ENCODE measurements around the gene IL3RA.

IL3RA gene

GRCh38 chrX:1397441-1398270 lies 61.1 kb downstream of the IL3RA start:
- no peak overlapping the region for H3K4me3 ChIP-seq (replicated peaks; ENCODE audit: low read depth, low read length)
- TF ChIP-seq CTCF (IDR thresholded peaks at IDR 0.05; ENCODE audit: insufficient read depth, low read length, poor library complexity, severe bottlenecking) = no peak
- DNase-seq (ENCODE audit: extremely low read depth, insufficient read length) = no peak
- H3K36me3 ChIP-seq (ENCODE audit: control insufficient read depth, insufficient read depth, low read length) = peaks cover 38% of the 10 kb centered on the region
- no peaks in the 10 kb centered on the region for H3K27me3 ChIP-seq (replicated peaks; ENCODE audit: control insufficient read depth, insufficient read depth, low read length)

- Histone ChIP-seq H3K36me3 (ENCODE audit: control insufficient read depth, insufficient read depth, low read length) (peaks cover 44% of the 10 kb centered on the region), H3K27me3 (replicated peaks; ENCODE audit: control insufficient read depth, insufficient read depth, low read length) (no peaks in the 10 kb centered on the region), H3K4me3 (replicated peaks; ENCODE audit: low read depth, low read length) (no peak overlapping the region)
- no peak for DNase-seq (ENCODE audit: extremely low read depth, insufficient read length)
- no peak for TF ChIP-seq CTCF (IDR thresholded peaks at IDR 0.05; ENCODE audit: insufficient read depth, low read length, poor library complexity, severe bottlenecking)
Measured at GRCh38 chrX:1398431-1399340, 62.1 kb downstream of the IL3RA start.

- no peaks in the 10 kb centered on the region for H3K27me3 ChIP-seq (replicated peaks; ENCODE audit: control insufficient read depth, insufficient read depth, low read length)
- TF ChIP-seq CTCF (IDR thresholded peaks at IDR 0.05; ENCODE audit: insufficient read depth, low read length, poor library complexity, severe bottlenecking) = no peak
- DNase-seq (ENCODE audit: extremely low read depth, insufficient read length) = no peak
- H3K4me3 ChIP-seq (replicated peaks; ENCODE audit: low read depth, low read length) = no peak overlapping the region
- H3K36me3 ChIP-seq (ENCODE audit: control insufficient read depth, insufficient read depth, low read length) = peaks cover 42% of the 10 kb centered on the region
Measured at GRCh38 chrX:1400049-1400448, 63.5 kb downstream of the IL3RA start.

- Histone ChIP-seq H3K36me3 (ENCODE audit: control insufficient read depth, insufficient read depth, low read length) (peaks cover 39% of the 10 kb centered on the region), H3K27me3 (replicated peaks; ENCODE audit: control insufficient read depth, insufficient read depth, low read length) (no peaks in the 10 kb centered on the region), H3K4me3 (replicated peaks; ENCODE audit: low read depth, low read length) (no peak overlapping the region)
- no peak for DNase-seq (ENCODE audit: extremely low read depth, insufficient read length)
- TF ChIP-seq CTCF (IDR thresholded peaks at IDR 0.05; ENCODE audit: insufficient read depth, low read length, poor library complexity, severe bottlenecking) = no peak
Measured at GRCh38 chrX:1400742-1401471, 64.3 kb downstream of the IL3RA start.

GRCh38 chrX:1401611-1402430 lies 65.2 kb downstream of the IL3RA start:
- Histone ChIP-seq H3K36me3 (ENCODE audit: control insufficient read depth, insufficient read depth, low read length) (peaks cover 39% of the 10 kb centered on the region), H3K4me3 (replicated peaks; ENCODE audit: low read depth, low read length) (no peak overlapping the region), H3K27me3 (replicated peaks; ENCODE audit: control insufficient read depth, insufficient read depth, low read length) (no peaks in the 10 kb centered on the region)
- TF ChIP-seq CTCF (IDR thresholded peaks at IDR 0.05; ENCODE audit: insufficient read depth, low read length, poor library complexity, severe bottlenecking) = no peak
- DNase-seq (ENCODE audit: extremely low read depth, insufficient read length) = no peak
